22Rv1 (cell line): ENCODE results near the gene DIP2C.
"Not testable (repeated sequence)": the region's sequence is repeated elsewhere in the genome, so short reads cannot be mapped to it uniquely, and the experiment has no call there.

Source experiments
- H3K27ac ChIP-seq: fragments of 450-650 bp; 2 replicates; pipeline ENCODE4 v1.5.1; 2017
- ZFX ChIP-seq: fragments of 450-650 bp; IDR thresholded peaks from 2 replicates; pipeline ENCODE4 v1.6.1; 2017; ENCODE audit warnings: antibody characterized with exemption, borderline replicate concordance
- TF ChIP-seq, protein P1 (sequence below): fragments of 450-650 bp; IDR thresholded peaks from 2 replicates; pipeline ENCODE4 v1.5.1; 2017; ENCODE audit warnings: mild to moderate bottlenecking

The DIP2C gene

DNA sequence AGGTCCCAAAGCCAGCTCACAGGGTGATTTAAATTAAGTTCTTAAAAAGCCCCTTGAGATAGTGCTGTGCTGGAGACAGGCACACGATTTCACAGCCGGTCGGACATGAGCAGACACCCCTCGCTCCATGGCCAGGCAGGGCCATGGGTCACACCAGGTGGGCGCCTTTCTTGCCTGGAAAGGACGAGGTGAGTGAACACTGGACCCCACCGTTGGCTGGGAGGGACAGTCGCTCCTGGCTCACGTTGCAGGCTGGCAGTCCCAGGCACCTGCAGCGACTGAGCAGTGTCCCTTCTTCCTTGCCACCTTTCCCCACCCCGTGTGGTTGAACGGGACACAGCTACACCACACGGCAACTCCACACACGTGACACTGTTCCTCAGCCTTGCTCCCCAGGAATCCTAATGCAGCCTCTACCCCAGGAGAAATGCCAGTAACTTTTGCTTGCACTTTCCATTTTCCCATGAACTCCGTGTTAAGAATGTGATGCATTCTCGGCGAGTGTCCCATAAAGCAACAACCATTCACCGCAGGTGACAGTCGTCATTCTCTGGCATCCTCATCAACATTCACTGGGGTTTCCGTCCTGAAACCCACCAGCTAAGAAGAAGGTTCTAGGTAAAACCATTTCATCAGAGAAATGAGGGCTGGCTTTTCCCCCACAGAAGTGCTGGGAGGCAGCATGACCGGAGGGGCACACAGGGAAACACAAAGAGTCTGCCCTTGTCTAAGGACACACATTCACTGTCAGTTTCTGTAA, 336.8 kb downstream of the DIP2C start:
- TF ChIP-seq, protein P1, sequence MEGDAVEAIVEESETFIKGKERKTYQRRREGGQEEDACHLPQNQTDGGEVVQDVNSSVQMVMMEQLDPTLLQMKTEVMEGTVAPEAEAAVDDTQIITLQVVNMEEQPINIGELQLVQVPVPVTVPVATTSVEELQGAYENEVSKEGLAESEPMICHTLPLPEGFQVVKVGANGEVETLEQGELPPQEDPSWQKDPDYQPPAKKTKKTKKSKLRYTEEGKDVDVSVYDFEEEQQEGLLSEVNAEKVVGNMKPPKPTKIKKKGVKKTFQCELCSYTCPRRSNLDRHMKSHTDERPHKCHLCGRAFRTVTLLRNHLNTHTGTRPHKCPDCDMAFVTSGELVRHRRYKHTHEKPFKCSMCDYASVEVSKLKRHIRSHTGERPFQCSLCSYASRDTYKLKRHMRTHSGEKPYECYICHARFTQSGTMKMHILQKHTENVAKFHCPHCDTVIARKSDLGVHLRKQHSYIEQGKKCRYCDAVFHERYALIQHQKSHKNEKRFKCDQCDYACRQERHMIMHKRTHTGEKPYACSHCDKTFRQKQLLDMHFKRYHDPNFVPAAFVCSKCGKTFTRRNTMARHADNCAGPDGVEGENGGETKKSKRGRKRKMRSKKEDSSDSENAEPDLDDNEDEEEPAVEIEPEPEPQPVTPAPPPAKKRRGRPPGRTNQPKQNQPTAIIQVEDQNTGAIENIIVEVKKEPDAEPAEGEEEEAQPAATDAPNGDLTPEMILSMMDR, result no peak
- TF ChIP-seq ZFX, result no peak

DNA sequence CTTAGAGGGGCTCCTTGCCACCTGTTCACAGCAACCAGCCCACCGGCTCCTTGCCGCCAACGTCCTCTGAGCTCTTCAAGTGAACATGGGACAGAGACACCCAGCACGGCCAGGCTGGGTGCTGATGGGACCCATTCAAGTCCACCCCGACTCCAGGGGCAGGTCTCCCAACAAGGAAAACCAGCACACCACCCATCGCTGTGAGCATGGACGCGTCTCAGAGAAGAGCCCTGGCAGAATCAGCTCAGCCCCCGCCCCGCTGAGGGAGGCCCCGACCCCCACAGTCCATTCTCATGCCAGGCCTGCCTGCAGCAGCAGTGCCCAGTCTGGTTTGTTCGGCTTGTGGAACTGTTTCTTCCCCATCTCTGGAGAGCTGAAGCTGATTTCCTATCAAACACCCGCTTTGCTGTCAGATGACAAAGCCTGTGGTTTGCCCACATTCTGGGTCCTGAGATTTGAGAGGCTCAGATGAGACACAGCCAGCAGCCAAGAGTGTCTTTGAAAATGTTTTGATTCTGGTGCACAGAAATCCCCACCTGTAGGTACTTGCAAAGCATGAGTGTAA, 337.6 kb downstream of the DIP2C start:
- TF ChIP-seq ZFX, result no peak
- TF ChIP-seq, protein P1, result no peak
- H3K27ac ChIP-seq, result no peak overlapping the region

More for the DNA sequence above, 336.8 kb downstream of the DIP2C start:
- no peak overlapping the region for H3K27ac ChIP-seq

DNA sequence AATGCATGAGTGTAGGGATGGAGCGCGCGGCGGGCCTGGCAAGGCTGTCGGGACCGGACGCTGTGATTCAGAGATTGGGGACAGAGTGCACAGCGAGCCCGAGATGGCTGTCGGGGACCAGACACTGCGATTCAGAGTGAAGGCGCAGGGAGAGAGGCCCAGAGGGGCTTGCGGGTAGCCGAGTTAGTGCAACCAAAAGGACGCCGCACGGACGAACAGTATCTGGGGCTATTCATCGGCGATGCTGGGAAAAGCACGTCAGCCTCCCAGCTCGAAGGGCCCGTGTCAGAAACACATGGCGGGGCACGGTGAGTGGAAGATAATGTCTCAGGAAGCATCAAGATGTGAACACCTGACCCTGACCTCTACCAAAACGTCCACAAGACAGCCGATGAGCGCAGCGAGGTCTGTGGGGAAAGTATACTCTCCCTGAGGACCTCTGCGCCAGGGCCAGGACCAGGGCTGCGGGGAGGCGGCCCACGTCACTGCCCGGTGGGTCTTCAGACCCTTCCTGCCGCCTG, 338.4 kb downstream of the DIP2C start:
- TF ChIP-seq, protein P1, result no peak
- TF ChIP-seq ZFX, result no peak
- H3K27ac ChIP-seq, result no peak overlapping the region

DNA sequence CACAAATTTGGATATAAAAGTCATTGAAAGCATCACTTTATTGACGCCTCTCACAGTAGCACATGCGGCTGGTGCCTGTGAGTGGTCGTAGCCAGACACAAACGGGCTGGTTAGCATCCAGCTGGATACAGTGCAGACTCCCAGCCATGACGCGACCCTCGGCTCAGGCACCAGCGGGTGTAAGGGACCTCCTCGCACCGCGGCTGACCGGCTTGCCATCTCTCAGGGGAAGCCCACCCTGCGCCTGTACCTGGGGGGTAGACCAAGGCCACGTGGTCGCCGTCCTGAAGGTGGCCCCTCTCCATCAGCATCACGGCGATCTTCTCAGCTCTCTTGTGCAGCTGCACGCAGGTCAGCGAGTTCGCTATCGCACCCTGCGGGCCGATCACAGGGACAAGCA, 340.4 kb downstream of the DIP2C start:
- H3K27ac ChIP-seq, result no peak overlapping the region
- TF ChIP-seq, protein P1, result no peak
- no peak for TF ChIP-seq ZFX

DNA sequence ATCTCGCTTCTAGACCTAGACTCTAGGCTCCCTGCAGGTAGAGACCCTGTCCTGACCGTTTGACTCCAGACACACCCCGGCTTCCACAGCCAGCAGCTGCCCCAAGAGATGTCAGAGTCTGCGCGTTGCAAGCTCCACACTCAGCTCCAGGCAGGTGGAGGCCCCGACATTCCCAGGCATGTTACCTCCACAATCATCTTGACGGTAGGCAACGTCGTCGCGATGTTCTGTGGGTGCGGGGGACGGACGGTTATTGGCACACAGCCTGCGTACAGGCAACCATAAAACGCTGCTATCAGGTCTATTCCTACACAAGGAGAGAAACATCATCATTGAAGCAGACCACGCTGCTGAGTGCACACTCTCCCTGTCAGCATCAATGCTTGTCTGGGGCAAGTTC, 341.0 kb downstream of the DIP2C start:
- TF ChIP-seq ZFX, result no peak
- TF ChIP-seq, protein P1, result no peak
- no peak overlapping the region for H3K27ac ChIP-seq

DNA sequence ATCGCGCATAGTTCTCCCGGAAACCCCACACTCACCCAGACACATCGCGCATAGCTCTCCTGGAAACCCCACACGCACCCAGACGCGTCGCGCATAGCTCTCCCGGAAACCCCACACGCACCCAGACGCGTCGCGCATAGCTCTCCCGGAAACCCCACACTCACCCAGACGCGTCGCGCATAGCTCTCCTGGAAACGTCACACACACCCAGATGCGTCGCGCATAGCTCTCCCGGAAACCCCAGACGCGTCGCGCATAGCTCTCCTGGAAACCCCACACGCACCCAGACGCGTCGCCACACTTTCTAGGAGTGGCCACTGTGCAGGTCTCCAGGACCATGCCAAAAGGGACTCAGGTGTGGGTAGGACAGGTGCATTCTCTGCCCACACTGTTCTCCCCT, 341.7 kb downstream of the DIP2C start:
- H3K27ac ChIP-seq, result not testable (repeated sequence)

DNA sequence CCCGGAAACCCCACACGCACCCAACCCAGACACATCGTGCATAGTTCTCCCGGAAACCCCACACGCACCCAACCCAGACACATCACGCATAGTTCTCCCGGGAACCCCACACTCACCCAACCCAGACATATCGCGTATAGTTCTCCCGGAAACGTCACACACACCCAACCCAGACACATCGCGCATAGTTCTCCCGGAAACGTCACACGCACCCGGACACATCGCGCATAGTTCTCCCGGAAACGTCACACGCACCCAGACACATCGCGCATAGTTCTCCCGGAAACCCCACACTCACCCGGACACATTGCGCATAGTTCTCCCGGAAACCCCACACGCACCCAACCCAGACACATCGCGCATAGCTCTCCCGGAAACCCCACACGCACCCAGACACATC, 342.3 kb downstream of the DIP2C start:
- H3K27ac ChIP-seq, result not testable (repeated sequence)

DNA sequence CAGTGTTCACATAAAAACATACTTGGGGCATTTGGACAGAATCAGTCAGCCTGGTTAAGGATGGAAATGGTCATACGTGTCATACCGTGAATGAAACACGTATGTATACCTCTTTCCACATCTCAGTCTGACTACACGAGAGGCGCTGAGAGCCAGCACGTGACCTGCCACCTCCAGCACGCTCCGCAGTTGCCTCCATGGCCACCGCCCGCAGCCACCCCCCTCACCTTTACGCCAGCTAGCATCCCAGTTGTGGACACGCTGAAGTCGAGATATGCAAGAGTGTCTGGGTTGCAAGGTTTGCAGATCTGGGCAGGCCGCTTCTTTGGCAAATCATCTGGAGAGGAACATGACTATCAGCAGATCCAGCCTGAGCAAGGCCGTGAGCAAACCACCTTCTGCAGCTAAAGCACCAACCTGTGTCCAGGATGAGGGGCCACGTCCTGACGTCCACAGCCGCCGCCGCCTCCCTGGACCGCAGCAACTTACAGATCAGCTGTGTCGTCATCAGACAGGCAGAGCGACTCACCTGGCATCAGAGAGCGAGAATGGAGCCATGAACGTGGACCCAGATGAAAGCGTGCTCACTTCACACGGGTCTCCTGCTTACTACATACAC, 344.8 kb downstream of the DIP2C start:
- H3K27ac ChIP-seq, result no peak overlapping the region
- TF ChIP-seq ZFX, result no peak
- TF ChIP-seq, protein P1, result no peak
